Vagina (tissue), 2 donors: ENCODE measurements around the gene GRB2. TPM values are rescaled to one million over a fixed set of nuclear protein-coding genes. Genes with fewer than 3 reads are reported as not detected.
"Not testable (repeated sequence)": the region's sequence is repeated elsewhere in the genome, so short reads cannot be mapped to it uniquely, and the experiment has no call there.

ENCODE experiments used
- DNase-seq, 2 donors: peaks; one replicate each; pipeline ENCODE4 v3.0.0-alpha.2; 2017; ENCODE audit errors: extremely low spot score in 2 of 2
- H3K27ac ChIP-seq: fragments of 200-600 bp; sonication (generic); one replicate; pipeline ENCODE4 v1.5.1; 2019
- H3K27me3 ChIP-seq: fragments of 200-600 bp; sonication (generic); one replicate; pipeline ENCODE4 v1.5.1; 2019
- H3K36me3 ChIP-seq, 2 donors: fragments of 200-600 bp; sonication (generic); one replicate each; pipeline ENCODE4 v1.5.1; 2017 to 2019
- H3K4me1 ChIP-seq: fragments of 200-600 bp; sonication (generic); one replicate; pipeline ENCODE4 v1.5.1; 2019
- H3K4me3 ChIP-seq, 2 donors: fragments of 200-600 bp; sonication (generic); 1 replicate in 1 of 2; 2 replicates in 1 of 2; pipeline ENCODE4 v1.5.1; 2016 to 2019
- H3K9me3 ChIP-seq: fragments of 200-600 bp; sonication (generic); one replicate; pipeline ENCODE4 v1.5.1; 2019
- POLR2A ChIP-seq, 2 donors: fragments of 450-650 bp; IDR thresholded peaks; one replicate each; pipeline ENCODE4 v1.6.1; 2017; ENCODE audit warnings: antibody characterized with exemption in 2 of 2, mild to moderate bottlenecking in 2 of 2, moderate library complexity in 2 of 2
- POLR2AphosphoS5 ChIP-seq, 2 donors: sonication (generic); formaldehyde crosslinking; IDR thresholded peaks; one replicate each; pipeline ENCODE4 v1.9.0; 2017; ENCODE audit warnings: antibody characterized with exemption in 2 of 2, mild to moderate bottlenecking in 2 of 2, low read depth in 1 of 2; ENCODE audit not compliant: insufficient read depth in 1 of 2
- intact Hi-C: fragments of 100-400 bp; cut with DNase I; formaldehyde crosslinking; loops from one replicate; pipeline ENCODE4 v1.15.1; 2023
- total RNA-seq: library from RNA; depleted of rRNA; stranded (reverse); fragments of >200 nt; gene quantifications from one replicate; pipeline ENCODE4 v1.2.3, GENCODE V29; 2016
- TF ChIP-seq, protein P1 (sequence below), 3 experiments: fragments of 450-650 bp in 2 of 3; fragments of 200-600 bp in 1 of 3; sonication (generic) in 1 of 3; IDR thresholded peaks; one replicate each; pipeline ENCODE4 v1.5.1; 2017 to 2019; ENCODE audit warnings: antibody characterized with exemption in 3 of 3, mild to moderate bottlenecking in 2 of 3, moderate library complexity in 2 of 3

Gene GRB2
- total RNA-seq, 1 donor from 2014 or later, result 71.9 TPM

DNA sequence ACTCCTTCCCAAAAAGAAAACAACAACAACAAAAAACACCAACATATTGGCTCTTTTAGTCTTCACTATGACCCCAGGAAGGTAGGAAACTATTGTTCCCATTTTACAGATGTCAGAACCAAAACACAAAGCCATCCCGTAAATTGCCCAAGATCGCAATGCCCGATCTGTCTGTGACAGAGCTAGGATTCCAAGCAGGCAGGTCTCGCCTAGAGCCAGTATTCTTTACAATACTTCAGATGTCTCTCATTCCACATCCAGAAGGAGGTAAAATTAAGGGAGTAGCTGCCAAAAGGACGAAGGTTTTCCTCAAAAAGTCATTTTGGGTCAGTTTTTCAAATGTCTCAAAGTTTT is 21.7 kb downstream of the GRB2 start:
- peaks cover 51% of the 10 kb centered on the region for H3K4me1 ChIP-seq
- no peaks in the 10 kb centered on the region for H3K27me3 ChIP-seq
- no peak overlapping the region for H3K4me3 ChIP-seq
- H3K36me3 ChIP-seq, result peaks cover 3 to 8% of the 10 kb centered on the region in 2 donors
- TF ChIP-seq, protein P1, sequence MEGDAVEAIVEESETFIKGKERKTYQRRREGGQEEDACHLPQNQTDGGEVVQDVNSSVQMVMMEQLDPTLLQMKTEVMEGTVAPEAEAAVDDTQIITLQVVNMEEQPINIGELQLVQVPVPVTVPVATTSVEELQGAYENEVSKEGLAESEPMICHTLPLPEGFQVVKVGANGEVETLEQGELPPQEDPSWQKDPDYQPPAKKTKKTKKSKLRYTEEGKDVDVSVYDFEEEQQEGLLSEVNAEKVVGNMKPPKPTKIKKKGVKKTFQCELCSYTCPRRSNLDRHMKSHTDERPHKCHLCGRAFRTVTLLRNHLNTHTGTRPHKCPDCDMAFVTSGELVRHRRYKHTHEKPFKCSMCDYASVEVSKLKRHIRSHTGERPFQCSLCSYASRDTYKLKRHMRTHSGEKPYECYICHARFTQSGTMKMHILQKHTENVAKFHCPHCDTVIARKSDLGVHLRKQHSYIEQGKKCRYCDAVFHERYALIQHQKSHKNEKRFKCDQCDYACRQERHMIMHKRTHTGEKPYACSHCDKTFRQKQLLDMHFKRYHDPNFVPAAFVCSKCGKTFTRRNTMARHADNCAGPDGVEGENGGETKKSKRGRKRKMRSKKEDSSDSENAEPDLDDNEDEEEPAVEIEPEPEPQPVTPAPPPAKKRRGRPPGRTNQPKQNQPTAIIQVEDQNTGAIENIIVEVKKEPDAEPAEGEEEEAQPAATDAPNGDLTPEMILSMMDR (IDR thresholded peaks at IDR 0.05), result no peak
- TF ChIP-seq POLR2AphosphoS5 (IDR thresholded peaks at IDR 0.05; ENCODE audit: insufficient read depth in 1 of 2, low read depth in 1 of 2), result no peak
- no peak for TF ChIP-seq POLR2A (IDR thresholded peaks at IDR 0.05)
- intact Hi-C loops, result no loop called here
- H3K27ac ChIP-seq, result no peak overlapping the region
- DNase-seq, result no peak
- H3K9me3 ChIP-seq, result no peaks in the 10 kb centered on the region

GRCh38 chr17:75380750-75381149 is 24.7 kb downstream of the GRB2 start:
- Histone ChIP-seq H3K9me3 (no peaks in the 10 kb centered on the region), H3K36me3 (peaks cover 0 to 3% of the 10 kb centered on the region in 2 donors), H3K4me1 (peaks cover 40% of the 10 kb centered on the region), H3K4me3 (no peak overlapping the region), H3K27ac (no peak overlapping the region), H3K27me3 (no peaks in the 10 kb centered on the region)
- no peak for DNase-seq
- intact Hi-C loops, result no loop called here
- TF ChIP-seq, protein P1 (IDR thresholded peaks at IDR 0.05), result no peak
- TF ChIP-seq POLR2AphosphoS5 (IDR thresholded peaks at IDR 0.05; ENCODE audit: insufficient read depth in 1 of 2, low read depth in 1 of 2) (no peak), POLR2A (IDR thresholded peaks at IDR 0.05) (no peak)

DNA sequence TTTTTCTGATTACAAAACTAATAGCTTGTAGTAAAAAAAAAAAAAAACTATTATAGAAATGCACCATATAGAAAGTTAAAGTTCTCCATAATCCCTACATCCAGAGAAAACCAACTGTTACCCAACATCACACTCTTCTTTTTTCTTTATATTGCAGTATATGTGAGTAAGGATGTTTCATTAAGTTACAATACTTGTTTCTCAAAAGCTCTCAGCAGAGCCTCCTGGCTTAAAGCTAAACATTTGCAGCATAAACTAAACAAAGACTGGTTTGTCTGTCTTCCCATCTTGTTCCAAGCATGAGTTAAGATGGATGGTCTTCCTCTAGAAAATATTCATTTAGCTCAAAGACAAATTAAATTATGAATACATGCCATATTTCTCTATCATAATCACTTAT is 25.2 kb downstream of the GRB2 start:
- intact Hi-C loops, result no loop called here
- Histone ChIP-seq H3K36me3 (peaks cover 0 to 3% of the 10 kb centered on the region in 2 donors), H3K4me1 (peaks cover 38% of the 10 kb centered on the region), H3K4me3 (no peak overlapping the region), H3K27me3 (no peaks in the 10 kb centered on the region), H3K9me3 (no peaks in the 10 kb centered on the region), H3K27ac (no peak overlapping the region)
- DNase-seq, result no peak
- TF ChIP-seq POLR2A (IDR thresholded peaks at IDR 0.05) (no peak), POLR2AphosphoS5 (IDR thresholded peaks at IDR 0.05; ENCODE audit: insufficient read depth in 1 of 2, low read depth in 1 of 2) (no peak)
- TF ChIP-seq, protein P1 (IDR thresholded peaks at IDR 0.05), result no peak

DNA sequence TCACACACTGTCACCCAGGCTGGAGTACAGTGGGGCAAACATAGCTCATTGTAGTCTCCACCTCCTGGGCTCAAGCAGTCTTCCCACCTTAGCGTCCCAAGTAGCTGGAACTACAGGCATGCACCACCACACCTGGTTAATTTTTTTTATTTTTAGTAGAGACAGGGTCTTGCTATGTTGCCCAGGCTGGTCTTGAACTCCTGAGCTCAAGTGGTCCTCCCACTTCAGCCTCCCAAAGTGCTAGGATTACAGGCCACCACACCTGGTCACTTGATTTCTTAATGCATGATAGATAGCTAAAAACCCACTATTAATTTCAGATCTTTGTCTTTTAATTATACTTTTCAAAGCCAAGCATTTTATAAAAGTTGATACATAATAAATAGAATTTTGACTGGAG is 26.1 kb downstream of the GRB2 start:
- DNase-seq, intact Hi-C loops, H3K9me3 ChIP-seq, H3K27me3 ChIP-seq, H3K27ac ChIP-seq, H3K4me3 ChIP-seq, H3K36me3 ChIP-seq: not testable (repeated sequence)
- H3K4me1 ChIP-seq, result peaks cover 35% of the 10 kb centered on the region

DNA sequence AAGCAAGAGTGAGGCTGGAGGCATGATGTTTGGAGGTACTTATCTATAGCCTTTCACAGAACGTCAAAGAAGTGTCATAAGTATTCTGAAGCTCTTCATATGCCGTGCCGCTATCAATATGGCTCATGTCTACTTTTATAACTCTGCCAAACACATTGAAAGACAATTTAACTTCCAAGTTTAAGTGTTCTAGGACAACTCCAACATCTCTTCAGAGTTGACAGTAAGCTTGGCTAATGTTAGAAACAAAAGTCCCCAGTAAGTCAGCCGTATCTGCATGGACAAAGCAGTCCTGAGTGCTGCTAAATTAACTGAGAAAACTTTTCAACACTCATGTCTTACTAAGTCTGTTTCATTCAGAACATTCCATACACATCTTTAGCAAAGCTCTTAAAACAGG is 32.2 kb downstream of the GRB2 start:
- H3K9me3 ChIP-seq, result no peaks in the 10 kb centered on the region
- H3K4me3 ChIP-seq, result no peak overlapping the region
- H3K27me3 ChIP-seq, result no peaks in the 10 kb centered on the region
- no peaks in the 10 kb centered on the region for H3K36me3 ChIP-seq
- no peak overlapping the region for H3K27ac ChIP-seq
- peaks cover 33% of the 10 kb centered on the region for H3K4me1 ChIP-seq
- TF ChIP-seq POLR2A (IDR thresholded peaks at IDR 0.05) (no peak), POLR2AphosphoS5 (IDR thresholded peaks at IDR 0.05; ENCODE audit: insufficient read depth in 1 of 2, low read depth in 1 of 2) (no peak)
- TF ChIP-seq, protein P1 (IDR thresholded peaks at IDR 0.05), result no peak
- intact Hi-C loops, result no loop called here
- DNase-seq, result no peak

- intact Hi-C loops, result no loop called here
- Histone ChIP-seq H3K27ac (no peak overlapping the region), H3K4me1 (peaks cover 46% of the 10 kb centered on the region), H3K36me3 (no peaks in the 10 kb centered on the region), H3K4me3 (no peak overlapping the region), H3K9me3 (no peaks in the 10 kb centered on the region), H3K27me3 (no peaks in the 10 kb centered on the region)
- TF ChIP-seq POLR2AphosphoS5 (IDR thresholded peaks at IDR 0.05; ENCODE audit: insufficient read depth in 1 of 2, low read depth in 1 of 2) (no peak), POLR2A (IDR thresholded peaks at IDR 0.05) (no peak)
- TF ChIP-seq, protein P1 (IDR thresholded peaks at IDR 0.05), result no peak
- no peak for DNase-seq
These were observed 33.5 kb downstream of the GRB2 start for GRCh38 chr17:75371981-75372380.
